Mesenchymal stem cell (in vitro differentiated cells and primary cell): ENCODE data around the gene CHST12.

ENCODE experiments used
- DNase-seq: peaks from one replicate; pipeline ENCODE4 v3.0.0-alpha.2; 2013
- H2AFZ ChIP-seq: one replicate; pipeline ENCODE4 v1.6.1; 2013; ENCODE audit warnings: low read depth, mild to moderate bottlenecking, control low read depth, inconsistent platforms, low read length, moderate library complexity
- H2AK5ac ChIP-seq: 2 replicates; pipeline ENCODE4 v1.6.1; 2013; ENCODE audit warnings: low read length, moderate library complexity, mild to moderate bottlenecking, inconsistent platforms; ENCODE audit not compliant: severe bottlenecking
- H2BK120ac ChIP-seq: one replicate; pipeline ENCODE4 v1.6.1; 2013; ENCODE audit warnings: low read depth, mild to moderate bottlenecking, inconsistent platforms, low read length, moderate library complexity
- H2BK12ac ChIP-seq, 2 experiments: one replicate each; pipeline ENCODE4 v1.6.1; 2013; ENCODE audit warnings: inconsistent platforms in 2 of 2, low read length in 2 of 2, mild to moderate bottlenecking in 2 of 2, moderate library complexity in 2 of 2, control low read depth in 1 of 2
- H2BK15ac ChIP-seq: one replicate; pipeline ENCODE4 v1.6.1; 2013; ENCODE audit warnings: mild to moderate bottlenecking, low read depth, inconsistent platforms; ENCODE audit not compliant: poor library complexity, severe bottlenecking
- H2BK5ac ChIP-seq: 2 replicates; pipeline ENCODE4 v1.6.1; 2013; ENCODE audit warnings: low read depth, mild to moderate bottlenecking, low read length, control low read depth, inconsistent platforms; ENCODE audit not compliant: poor library complexity, severe bottlenecking
- H3K14ac ChIP-seq, 2 experiments: one replicate each; pipeline ENCODE4 v1.6.1; 2013; ENCODE audit warnings: inconsistent platforms in 2 of 2, low read length in 2 of 2, control low read depth in 1 of 2, mild to moderate bottlenecking in 1 of 2, moderate library complexity in 1 of 2
- H3K18ac ChIP-seq, 2 experiments: one replicate each; pipeline ENCODE4 v1.6.1; 2013; ENCODE audit warnings: inconsistent platforms in 2 of 2, low read length in 2 of 2, control low read depth in 1 of 2, low read depth in 1 of 2, mild to moderate bottlenecking in 1 of 2
- H3K23ac ChIP-seq, 2 experiments: one replicate each; pipeline ENCODE4 v1.6.1; 2013; ENCODE audit warnings: inconsistent platforms in 2 of 2, low read length in 2 of 2, mild to moderate bottlenecking in 2 of 2, moderate library complexity in 2 of 2, control low read depth in 1 of 2
- H3K27ac ChIP-seq: 2 replicates; pipeline ENCODE4 v1.5.1; 2013; ENCODE audit warnings: mild to moderate bottlenecking, moderate library complexity, low read length, control low read depth, inconsistent platforms; ENCODE audit not compliant: poor library complexity, severe bottlenecking
- H3K27me3 ChIP-seq, 2 experiments: 2 replicates each; pipeline versions ENCODE4 v1.6.1 to v1.7.0; 2013; ENCODE audit warnings: low read length in 2 of 2, mild to moderate bottlenecking in 2 of 2, moderate library complexity in 2 of 2, control low read depth in 1 of 2, inconsistent platforms in 1 of 2; ENCODE audit not compliant: control insufficient read depth in 1 of 2, insufficient read depth in 1 of 2
- H3K36me3 ChIP-seq, 2 experiments: 2 replicates each; pipeline versions ENCODE4 v1.6.1 to v1.7.0; 2013; ENCODE audit warnings: low read length in 2 of 2, control low read depth in 1 of 2, inconsistent platforms in 1 of 2, low read depth in 1 of 2, mild to moderate bottlenecking in 1 of 2; ENCODE audit not compliant: insufficient read depth in 2 of 2, control insufficient read depth in 1 of 2
- H3K4ac ChIP-seq, 2 experiments: one replicate each; pipeline ENCODE4 v1.6.1; 2013; ENCODE audit warnings: inconsistent platforms in 2 of 2, low read length in 2 of 2, mild to moderate bottlenecking in 2 of 2, moderate library complexity in 2 of 2, control low read depth in 1 of 2, low read depth in 1 of 2
- H3K4me1 ChIP-seq: 2 replicates; pipeline ENCODE4 v1.6.1; 2013; ENCODE audit warnings: low read depth, low read length, control low read depth; ENCODE audit not compliant: control insufficient read depth, insufficient read depth
- H3K4me2 ChIP-seq: 2 replicates; pipeline ENCODE4 v1.6.1; 2013; ENCODE audit warnings: low read length, mild to moderate bottlenecking, inconsistent platforms; ENCODE audit not compliant: poor library complexity, severe bottlenecking
- H3K4me3 ChIP-seq, 2 experiments: 2 replicates each; pipeline versions ENCODE4 v1.5.1 to v1.7.0; 2013; ENCODE audit warnings: low read length in 2 of 2, mild to moderate bottlenecking in 2 of 2, control low read depth in 1 of 2, low read depth in 1 of 2; ENCODE audit not compliant: insufficient read depth in 1 of 2
- H3K79me1 ChIP-seq: replicated peaks from 2 replicates; pipeline ENCODE4 v1.6.1; 2013; ENCODE audit warnings: mild to moderate bottlenecking, control low read depth, low read length, inconsistent platforms; ENCODE audit not compliant: poor library complexity, severe bottlenecking
- H3K9ac ChIP-seq: 2 replicates; pipeline ENCODE4 v1.7.0; 2013; ENCODE audit warnings: mild to moderate bottlenecking, low read length, moderate library complexity
- H3K9me3 ChIP-seq: 2 replicates; pipeline ENCODE4 v1.7.0; 2013; ENCODE audit warnings: mild to moderate bottlenecking, low read length; ENCODE audit not compliant: control insufficient read depth
- H4K8ac ChIP-seq: one replicate; pipeline ENCODE4 v1.6.1; 2013; ENCODE audit warnings: inconsistent platforms, mild to moderate bottlenecking, low read length, moderate library complexity
- H4K91ac ChIP-seq: one replicate; pipeline ENCODE4 v1.6.1; 2013; ENCODE audit warnings: mild to moderate bottlenecking, low read length, inconsistent platforms
- WGBS: methylation state at CpG from one replicate; pipeline ENCODE4 v1.1.7; 2013; ENCODE audit warnings: mixed read lengths; 5-methylcytosine and 5-hydroxymethylcytosine counted together

CHST12 gene

GRCh38 chr7:2492038-2492437 lies 88.6 kb downstream of the CHST12 start:
- Histone ChIP-seq H2BK15ac (no peak overlapping the region), H3K27me3 (peaks cover 0 to 16% of the 10 kb centered on the region in 2 experiments), H3K23ac (no peak overlapping the region), H3K9ac (no peak overlapping the region), H3K4me1 (peaks cover 11% of the 10 kb centered on the region), H3K18ac (no peak overlapping the region), H3K4me3 (no peak overlapping the region), H4K91ac (no peak overlapping the region), H2BK12ac (no peak overlapping the region), H3K27ac (no peak overlapping the region), H2AK5ac (no peak overlapping the region), H3K4ac (no peak overlapping the region), H2AFZ (no peak overlapping the region), H3K14ac (no peak overlapping the region), H3K4me2 (no peak overlapping the region), H4K8ac (no peak overlapping the region), H2BK5ac (no peak overlapping the region), H3K9me3 (no peaks in the 10 kb centered on the region), H3K79me1 (no peaks in the 10 kb centered on the region), H3K36me3 (no peaks in the 10 kb centered on the region), H2BK120ac (no peak overlapping the region)
- no peak for DNase-seq
- 94% methylated on average over 2 of the region's 2 CpGs for WGBS

GRCh38 chr7:2493205-2494164 lies 90.1 kb downstream of the CHST12 start:
- Histone ChIP-seq H3K18ac (no peak overlapping the region), H3K4me1 (peaks cover 10% of the 10 kb centered on the region), H3K4me3 (no peak overlapping the region), H3K4me2 (no peak overlapping the region), H3K4ac (no peak overlapping the region), H3K27me3 (peaks cover 0 to 29% of the 10 kb centered on the region in 2 experiments), H2AFZ (no peak overlapping the region), H3K9me3 (no peaks in the 10 kb centered on the region), H3K23ac (no peak overlapping the region), H4K8ac (no peak overlapping the region), H2BK120ac (no peak overlapping the region), H2BK12ac (no peak overlapping the region), H3K9ac (no peak overlapping the region), H2AK5ac (no peak overlapping the region), H3K14ac (no peak overlapping the region), H2BK5ac (no peak overlapping the region), H3K79me1 (no peaks in the 10 kb centered on the region), H2BK15ac (no peak overlapping the region), H3K27ac (no peak overlapping the region), H4K91ac (no peak overlapping the region), H3K36me3 (no peaks in the 10 kb centered on the region)
- WGBS = 57% methylated on average over 9 of the region's 11 CpGs
- no peak for DNase-seq

GRCh38 chr7:2494191-2495130 lies 91.0 kb downstream of the CHST12 start:
- H3K79me1 ChIP-seq = no peaks in the 10 kb centered on the region
- H3K27me3 ChIP-seq = peaks cover 0 to 36% of the 10 kb centered on the region in 2 experiments
- DNase-seq = no peak
- H3K4me2 ChIP-seq = no peak overlapping the region
- H3K18ac ChIP-seq = no peak overlapping the region
- peak overlapping the region in 1 of 2 experiments; percentile 6 for H3K4ac ChIP-seq
- no peak overlapping the region for H2BK120ac ChIP-seq
- no peak overlapping the region for H3K9ac ChIP-seq
- H4K8ac ChIP-seq = no peak overlapping the region
- no peaks in the 10 kb centered on the region for H3K9me3 ChIP-seq
- H3K27ac ChIP-seq = no peak overlapping the region
- WGBS = 72% methylated on average over 32 of the region's 32 CpGs
- no peak overlapping the region for H3K14ac ChIP-seq
- H2BK15ac ChIP-seq = no peak overlapping the region
- H2AFZ ChIP-seq = no peak overlapping the region
- H3K4me3 ChIP-seq = no peak overlapping the region
- H3K23ac ChIP-seq = no peak overlapping the region
- peaks cover 15% of the 10 kb centered on the region for H3K4me1 ChIP-seq
- no peak overlapping the region for H4K91ac ChIP-seq
- no peak overlapping the region for H2BK5ac ChIP-seq
- no peak overlapping the region for H2AK5ac ChIP-seq
- H2BK12ac ChIP-seq = no peak overlapping the region
- H3K36me3 ChIP-seq = no peaks in the 10 kb centered on the region
